T-helper 17 cell (primary cell): ENCODE results near the gene MCC. TPM values are rescaled to one million over a fixed set of nuclear protein-coding genes. Genes with fewer than 3 reads are reported as not detected.

Source experiments
- ATAC-seq: fragments of 150-1000 bp; cut with Tn5 transposase; 2 replicates; pipeline ENCODE4 v1.10.0; 2021; ENCODE audit warnings: mild to moderate bottlenecking, moderate library complexity
- DNase-seq, 3 donors: peaks; one replicate each; pipeline versions ENCODE4 v3.0.0 to v3.0.0-alpha.2; 2020 to 2021
- H3K9me3 ChIP-seq: one replicate; pipeline ENCODE4 v1.7.0; 2013; ENCODE audit warnings: low read length, mild to moderate bottlenecking; ENCODE audit not compliant: control insufficient read depth, poor library complexity, severe bottlenecking
- H3K27ac Mint-ChIP-seq: one replicate; pipeline ENCODE4 v1.8.0; 2022; ENCODE audit warnings: mild to moderate bottlenecking, moderate library complexity, mixed read lengths
- H3K27me3 Mint-ChIP-seq: one replicate; pipeline ENCODE4 v1.8.0; 2022; ENCODE audit warnings: mixed read lengths
- H3K36me3 Mint-ChIP-seq: one replicate; pipeline ENCODE4 v1.8.0; 2022; ENCODE audit warnings: low read depth, mixed read lengths
- H3K4me1 Mint-ChIP-seq: one replicate; pipeline ENCODE4 v1.8.0; 2022; ENCODE audit warnings: mild to moderate bottlenecking, mixed read lengths
- H3K4me3 Mint-ChIP-seq: one replicate; pipeline ENCODE4 v1.8.0; 2022; ENCODE audit warnings: mild to moderate bottlenecking, moderate library complexity, mixed read lengths
- total RNA-seq, 4 donors: library from RNA in 2 of 4; stranded (reverse) in 2 of 4; gene quantifications; one replicate each; pipeline ENCODE4 v1.2.3 and lab custom pipeline; 2022 to 2026

MCC gene
- total RNA-seq, 2 donors from 2014 or later: 2.2 to 4.4 TPM

GRCh38 chr5:113273948-113274347 is 214.3 kb downstream of the MCC start:
- peak overlapping the region; percentile 43 for H3K27ac Mint-ChIP-seq
- peak; percentile 79 for ATAC-seq

DNA sequence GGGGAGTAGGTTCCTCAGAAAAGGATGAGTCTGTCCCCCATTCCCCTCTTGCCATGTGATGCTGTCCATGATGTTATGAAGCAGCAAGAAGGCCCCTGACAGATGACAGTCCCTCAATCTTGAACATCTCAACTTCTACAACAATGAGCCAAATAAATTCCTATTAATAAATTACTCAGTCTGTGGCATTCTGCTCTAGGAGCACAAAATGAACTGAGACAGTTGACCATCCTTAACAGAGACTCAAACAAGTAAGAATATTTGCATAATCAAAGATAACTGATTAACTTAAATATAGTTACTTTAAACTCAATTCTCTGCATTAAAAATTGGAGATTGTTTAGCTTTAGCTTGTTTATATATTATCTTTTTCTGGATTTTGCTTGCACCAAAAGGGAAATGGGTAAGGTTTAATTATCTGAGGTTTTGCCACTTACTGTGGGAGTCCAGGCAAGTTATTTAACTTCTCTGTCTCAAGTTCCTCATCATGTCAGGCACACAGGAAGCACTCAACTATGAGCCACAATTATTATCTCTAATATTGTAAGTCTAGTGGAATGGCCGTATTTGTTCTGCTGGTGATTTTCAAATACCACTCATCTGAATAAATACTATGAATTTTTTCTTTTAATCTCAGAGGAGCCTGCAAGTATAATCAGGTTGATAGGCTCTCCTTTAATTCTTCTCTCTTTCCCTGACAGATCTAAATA is 216.4 kb downstream of the MCC start:
- Mint-ChIP-seq H3K27me3 (peaks cover 4% of the 10 kb centered on the region), H3K4me1 (peaks cover 27% of the 10 kb centered on the region), H3K36me3 (peaks cover 3% of the 10 kb centered on the region), H3K27ac (no peak overlapping the region), H3K4me3 (no peak overlapping the region)
- ATAC-seq (no peak), DNase-seq (no peak)
- H3K9me3 ChIP-seq: no peaks in the 10 kb centered on the region

More at GRCh38 chr5:113273948-113274347, 214.3 kb downstream of the MCC start:
- DNase-seq: no peak
- no peaks in the 10 kb centered on the region for H3K36me3 Mint-ChIP-seq
- H3K4me1 Mint-ChIP-seq: peaks cover 21% of the 10 kb centered on the region
- H3K27me3 Mint-ChIP-seq: no peaks in the 10 kb centered on the region
- H3K4me3 Mint-ChIP-seq: no peak overlapping the region
- H3K9me3 ChIP-seq: no peaks in the 10 kb centered on the region

DNA sequence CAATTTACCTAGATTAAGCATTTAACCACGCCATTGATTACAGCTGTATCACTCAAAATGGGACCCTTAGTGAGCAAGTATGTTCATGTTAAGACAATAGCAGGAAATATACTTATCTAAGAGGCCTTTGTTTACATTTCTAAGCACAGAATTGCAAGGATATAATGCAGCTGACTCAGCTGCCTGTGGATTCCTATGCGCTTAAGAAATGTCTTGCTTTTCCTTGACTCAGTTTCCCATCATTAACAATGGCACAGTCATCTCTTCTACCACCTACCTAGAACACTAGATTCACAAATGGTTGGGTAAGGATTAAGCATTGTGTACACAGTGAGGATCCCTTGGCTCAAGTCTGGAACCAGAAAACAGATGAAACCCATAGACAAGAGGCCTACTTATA is 217.2 kb downstream of the MCC start:
- no peaks in the 10 kb centered on the region for H3K9me3 ChIP-seq
- Mint-ChIP-seq H3K4me3 (no peak overlapping the region), H3K27me3 (peaks cover 4% of the 10 kb centered on the region), H3K27ac (no peak overlapping the region), H3K36me3 (peaks cover 3% of the 10 kb centered on the region), H3K4me1 (peaks cover 27% of the 10 kb centered on the region)
- DNase-seq: no peak
- ATAC-seq: no peak

DNA sequence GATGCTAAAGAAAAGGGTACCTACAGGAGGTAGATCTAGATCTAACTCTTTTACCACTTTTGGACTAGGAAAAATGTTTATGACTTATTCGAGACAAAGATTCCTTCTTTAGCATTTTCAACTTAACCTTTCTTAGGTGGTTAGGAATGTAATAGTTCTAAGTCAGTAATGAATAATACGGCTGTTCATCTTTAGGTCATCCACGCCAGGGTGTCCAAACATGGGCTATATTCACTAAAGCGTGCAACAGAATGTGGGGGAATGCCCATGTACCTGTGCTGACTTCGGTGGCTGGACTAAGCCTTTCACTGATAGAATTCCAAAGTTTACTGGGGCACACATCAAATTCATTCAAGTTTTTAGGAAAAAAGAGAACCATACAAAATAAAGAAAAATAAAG is 218.2 kb downstream of the MCC start:
- H3K4me3 Mint-ChIP-seq: no peak overlapping the region
- H3K9me3 ChIP-seq: no peaks in the 10 kb centered on the region
- DNase-seq: no peak
- peaks cover 3% of the 10 kb centered on the region for H3K36me3 Mint-ChIP-seq
- no peak overlapping the region for H3K27ac Mint-ChIP-seq
- ATAC-seq: no peak
- H3K27me3 Mint-ChIP-seq: peaks cover 4% of the 10 kb centered on the region
- H3K4me1 Mint-ChIP-seq: peaks cover 27% of the 10 kb centered on the region

- Mint-ChIP-seq H3K27me3 (peaks cover 4% of the 10 kb centered on the region), H3K4me1 (peaks cover 27% of the 10 kb centered on the region), H3K27ac (peak overlapping the region; percentile 54), H3K36me3 (peaks cover 3% of the 10 kb centered on the region), H3K4me3 (no peak overlapping the region)
- no peak for ATAC-seq
- H3K9me3 ChIP-seq: no peaks in the 10 kb centered on the region
- DNase-seq: no peak
Measured at GRCh38 chr5:113269023-113269997, 218.9 kb downstream of the MCC start.

GRCh38 chr5:113268232-113268631 is 220.0 kb downstream of the MCC start:
- peaks cover 4% of the 10 kb centered on the region for H3K27me3 Mint-ChIP-seq
- peaks cover 3% of the 10 kb centered on the region for H3K36me3 Mint-ChIP-seq
- ATAC-seq (no peak), DNase-seq (no peak)
- no peaks in the 10 kb centered on the region for H3K9me3 ChIP-seq
- no peak overlapping the region for H3K27ac Mint-ChIP-seq
- peaks cover 19% of the 10 kb centered on the region for H3K4me1 Mint-ChIP-seq
- no peak overlapping the region for H3K4me3 Mint-ChIP-seq

GRCh38 chr5:113267361-113267900 is 220.8 kb downstream of the MCC start:
- H3K9me3 ChIP-seq: no peaks in the 10 kb centered on the region
- Mint-ChIP-seq H3K4me3 (no peak overlapping the region), H3K4me1 (peaks cover 17% of the 10 kb centered on the region), H3K27me3 (peaks cover 4% of the 10 kb centered on the region), H3K27ac (no peak overlapping the region), H3K36me3 (peaks cover 3% of the 10 kb centered on the region)
- ATAC-seq: no peak
- no peak for DNase-seq

DNA sequence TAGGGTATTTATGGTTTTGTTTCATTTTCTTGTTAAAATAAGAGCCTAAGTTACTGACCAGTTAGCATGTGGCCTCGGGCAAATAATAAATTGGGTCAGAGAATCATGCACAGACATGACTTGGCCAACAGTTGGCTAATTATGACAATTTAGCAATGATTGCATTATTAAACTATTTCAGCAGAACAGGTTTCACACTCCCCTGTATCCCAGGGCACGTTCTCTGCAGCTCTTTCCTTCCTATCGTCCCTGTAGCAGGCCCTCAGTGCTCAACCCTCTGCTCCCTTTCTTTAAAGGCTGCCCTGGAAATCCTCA is 221.4 kb downstream of the MCC start:
- Mint-ChIP-seq H3K27me3 (peaks cover 4% of the 10 kb centered on the region), H3K4me1 (peaks cover 17% of the 10 kb centered on the region), H3K36me3 (peaks cover 3% of the 10 kb centered on the region), H3K27ac (no peak overlapping the region), H3K4me3 (no peak overlapping the region)
- H3K9me3 ChIP-seq: no peaks in the 10 kb centered on the region
- DNase-seq (no peak), ATAC-seq (no peak)

GRCh38 chr5:113266227-113266912 is 221.9 kb downstream of the MCC start:
- Mint-ChIP-seq H3K4me3 (no peak overlapping the region), H3K27ac (no peak overlapping the region), H3K27me3 (peaks cover 4% of the 10 kb centered on the region), H3K36me3 (peaks cover 3% of the 10 kb centered on the region), H3K4me1 (peaks cover 17% of the 10 kb centered on the region)
- ATAC-seq (no peak), DNase-seq (no peak)
- no peaks in the 10 kb centered on the region for H3K9me3 ChIP-seq

DNA sequence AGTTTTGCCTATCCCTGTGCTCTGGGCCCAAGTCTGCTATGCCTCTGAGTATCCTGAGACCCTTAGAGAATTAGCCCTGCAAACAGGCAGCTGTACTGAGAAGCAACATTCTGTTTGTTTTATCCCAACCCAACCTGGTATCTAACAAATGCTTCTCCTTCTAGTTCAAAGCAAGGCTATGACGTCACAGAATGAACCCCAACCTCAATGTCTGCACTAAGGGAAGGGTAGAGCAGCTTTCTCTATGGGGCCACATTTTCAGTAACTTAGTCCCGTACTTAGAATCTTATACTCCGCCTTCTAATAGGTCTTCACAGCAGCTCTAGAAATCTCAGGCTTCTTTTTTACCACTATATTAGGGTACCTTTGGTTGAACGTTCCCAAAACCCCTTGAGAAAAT is 223.1 kb downstream of the MCC start:
- no peak for ATAC-seq
- DNase-seq: no peak
- Mint-ChIP-seq H3K36me3 (peaks cover 3% of the 10 kb centered on the region), H3K4me3 (no peak overlapping the region), H3K27ac (no peak overlapping the region), H3K27me3 (peaks cover 4% of the 10 kb centered on the region), H3K4me1 (peaks cover 17% of the 10 kb centered on the region)
- no peaks in the 10 kb centered on the region for H3K9me3 ChIP-seq

DNA sequence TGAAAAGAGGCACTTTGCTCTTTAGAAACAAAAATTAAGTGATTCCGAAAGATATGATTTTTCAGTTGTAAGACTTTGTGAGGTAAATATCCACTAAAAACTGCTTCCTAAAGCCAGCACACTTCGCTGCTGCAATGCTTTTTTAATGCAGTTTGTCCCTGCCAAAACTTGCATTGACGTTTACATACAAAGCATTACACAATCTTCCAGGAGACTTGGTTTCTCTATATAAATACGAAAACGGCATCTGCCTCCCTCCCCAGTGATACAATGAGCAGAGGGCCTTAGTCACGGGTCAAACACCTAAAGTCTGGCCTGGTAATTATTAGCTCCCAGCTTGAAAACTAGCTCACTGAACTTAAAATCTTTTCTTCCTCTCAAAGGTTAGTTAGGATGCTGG is 224.2 kb downstream of the MCC start:
- Mint-ChIP-seq H3K4me1 (peaks cover 9% of the 10 kb centered on the region), H3K27ac (no peak overlapping the region), H3K27me3 (peaks cover 4% of the 10 kb centered on the region), H3K36me3 (peaks cover 3% of the 10 kb centered on the region), H3K4me3 (no peak overlapping the region)
- DNase-seq (no peak), ATAC-seq (no peak)
- no peaks in the 10 kb centered on the region for H3K9me3 ChIP-seq

GRCh38 chr5:113263545-113263944 is 224.7 kb downstream of the MCC start:
- H3K4me3 Mint-ChIP-seq: no peak overlapping the region
- no peak overlapping the region for H3K27ac Mint-ChIP-seq
- no peak for DNase-seq
- H3K27me3 Mint-ChIP-seq: peaks cover 4% of the 10 kb centered on the region
- H3K36me3 Mint-ChIP-seq: peaks cover 3% of the 10 kb centered on the region
- H3K9me3 ChIP-seq: no peaks in the 10 kb centered on the region
- peaks cover 6% of the 10 kb centered on the region for H3K4me1 Mint-ChIP-seq
- no peak for ATAC-seq

DNA sequence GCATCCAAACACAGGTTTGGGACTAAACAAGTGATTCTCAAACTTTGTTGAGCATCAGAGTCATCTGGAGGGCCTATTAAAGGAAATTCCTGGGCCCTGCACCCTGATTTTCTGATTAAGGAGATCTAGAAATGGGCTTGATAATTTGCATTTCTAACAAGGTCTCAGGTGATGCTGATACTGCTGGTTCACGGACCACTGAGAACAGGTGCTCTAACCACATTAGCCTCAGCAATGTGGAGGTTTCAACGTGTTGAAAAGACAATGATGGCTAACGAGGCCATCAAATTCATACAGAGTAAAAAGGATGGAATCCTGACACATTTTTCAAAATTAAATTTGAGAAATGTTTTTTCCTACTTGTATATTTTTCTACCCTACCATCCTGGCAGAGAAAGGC is 225.6 kb downstream of the MCC start:
- Mint-ChIP-seq H3K4me3 (no peak overlapping the region), H3K36me3 (no peaks in the 10 kb centered on the region), H3K4me1 (peaks cover 2% of the 10 kb centered on the region), H3K27me3 (peaks cover 8% of the 10 kb centered on the region), H3K27ac (no peak overlapping the region)
- ATAC-seq (no peak), DNase-seq (no peak)
- H3K9me3 ChIP-seq: no peaks in the 10 kb centered on the region
